Breast epithelium (tissue), 4 donors: ENCODE measurements around the gene JSRP1. TPM values are rescaled to one million over a fixed set of nuclear protein-coding genes. Genes with fewer than 3 reads are reported as not detected.

ENCODE experiments used
- DNase-seq, 2 donors: peaks; one replicate each; pipeline ENCODE4 v3.0.0-alpha.2; 2019; ENCODE audit warnings: low spot score in 2 of 2
- H3K27ac ChIP-seq, 2 donors: fragments of 200-600 bp; sonication (generic) in 1 of 2; one replicate each; pipeline ENCODE4 v1.5.1; 2016 to 2019; ENCODE audit warnings: mild to moderate bottlenecking in 1 of 2
- H3K27me3 ChIP-seq, 2 donors: fragments of 200-600 bp; sonication (generic) in 1 of 2; one replicate each; pipeline versions ENCODE4 v1.5.1 to v1.6.0; 2017 to 2019; ENCODE audit warnings: control low read depth in 1 of 2, mild to moderate bottlenecking in 1 of 2
- H3K36me3 ChIP-seq: fragments of 200-600 bp; one replicate; pipeline ENCODE4 v1.5.1; 2019
- H3K4me1 ChIP-seq, 2 donors: fragments of 200-600 bp; sonication (generic); one replicate each; pipeline ENCODE4 v1.5.1; 2016 to 2019; ENCODE audit warnings: control low read depth in 1 of 2
- H3K4me3 ChIP-seq, 3 donors: fragments of 200-600 bp; sonication (generic); 1 replicate in 2 of 3; 2 replicates in 1 of 3; pipeline ENCODE4 v1.5.1; 2016 to 2019; ENCODE audit warnings: mild to moderate bottlenecking in 3 of 3, moderate library complexity in 2 of 3
- H3K9me3 ChIP-seq, 2 donors: fragments of 200-600 bp; sonication (generic) in 1 of 2; one replicate each; pipeline ENCODE4 v1.5.1; 2016 to 2019; ENCODE audit warnings: control low read depth in 1 of 2
- POLR2A ChIP-seq: fragments of 450-650 bp; IDR thresholded peaks from one replicate; pipeline ENCODE4 v1.6.1; 2016; ENCODE audit warnings: antibody characterized with exemption, mild to moderate bottlenecking, moderate library complexity
- POLR2AphosphoS5 ChIP-seq, 3 donors: sonication (generic); formaldehyde crosslinking; IDR thresholded peaks; one replicate each; pipeline ENCODE4 v1.6.1; 2017; ENCODE audit warnings: antibody characterized with exemption in 3 of 3
- intact Hi-C: fragments of 100-400 bp; cut with DNase I; formaldehyde crosslinking; loops from one replicate; pipeline ENCODE4 v1.15.1; 2023; ENCODE audit warnings: low total_unique reads
- total RNA-seq, 3 donors: library from RNA; depleted of rRNA; stranded (reverse); fragments of >200 nt; gene quantifications; one replicate each; pipeline ENCODE4 v1.1.0, GENCODE V29; 2016
- TF ChIP-seq, protein P1 (sequence below), 3 donors: fragments of 450-650 bp; IDR thresholded peaks; one replicate each; pipeline ENCODE4 v1.5.1; 2016 to 2017; ENCODE audit warnings: antibody characterized with exemption in 3 of 3, mild to moderate bottlenecking in 3 of 3, moderate library complexity in 3 of 3

JSRP1 gene
- total RNA-seq, 3 donors from 2014 or later = 1.0 to 2.3 TPM; not detected in 1

DNA sequence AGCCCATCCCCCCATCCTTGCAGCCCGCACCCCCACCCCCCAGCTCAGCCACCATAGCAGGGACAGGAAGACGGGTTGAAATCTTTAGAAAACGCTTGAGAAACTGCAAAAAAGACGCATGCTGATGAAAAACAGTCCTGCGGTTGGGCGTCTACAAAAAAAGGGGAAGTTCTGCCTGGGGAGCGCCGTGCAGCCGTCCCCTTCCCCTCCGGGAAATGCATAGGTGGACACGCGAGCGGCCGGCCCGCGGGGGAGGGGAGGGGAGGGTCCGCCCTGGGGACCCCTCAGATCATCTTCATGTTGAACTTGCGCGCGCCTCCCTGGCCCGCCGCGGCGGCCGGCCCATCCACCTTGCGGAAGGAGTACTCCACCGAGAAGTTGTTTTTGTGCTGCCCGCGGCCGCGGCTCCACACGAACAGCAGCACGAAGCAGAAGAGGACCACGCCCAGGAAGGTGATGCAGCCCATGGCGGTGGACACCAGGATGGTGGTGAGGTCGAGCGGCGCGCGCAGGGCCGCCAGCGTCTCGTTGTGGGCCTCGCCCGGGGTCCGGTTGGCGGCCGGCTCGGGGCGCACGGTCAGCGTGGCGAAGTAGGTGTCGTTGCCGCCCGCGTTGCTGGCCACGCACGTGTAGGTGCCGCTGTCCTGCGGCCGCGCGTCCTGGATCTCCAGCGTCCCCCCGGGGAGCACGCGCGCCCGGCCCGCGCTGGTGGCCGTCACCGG is 33.7 kb upstream of the JSRP1 start:
- Histone ChIP-seq H3K4me1 (peaks cover 12 to 21% of the 10 kb centered on the region in 2 donors), H3K36me3 (no peaks in the 10 kb centered on the region), H3K27ac (peak overlapping the region in 1 of 2 donors; percentile 5), H3K9me3 (no peaks in the 10 kb centered on the region), H3K4me3 (peak overlapping the region; percentile 32 to 66 (median 45)), H3K27me3 (peaks cover 12 to 43% of the 10 kb centered on the region in 2 donors)
- TF ChIP-seq, protein P1, sequence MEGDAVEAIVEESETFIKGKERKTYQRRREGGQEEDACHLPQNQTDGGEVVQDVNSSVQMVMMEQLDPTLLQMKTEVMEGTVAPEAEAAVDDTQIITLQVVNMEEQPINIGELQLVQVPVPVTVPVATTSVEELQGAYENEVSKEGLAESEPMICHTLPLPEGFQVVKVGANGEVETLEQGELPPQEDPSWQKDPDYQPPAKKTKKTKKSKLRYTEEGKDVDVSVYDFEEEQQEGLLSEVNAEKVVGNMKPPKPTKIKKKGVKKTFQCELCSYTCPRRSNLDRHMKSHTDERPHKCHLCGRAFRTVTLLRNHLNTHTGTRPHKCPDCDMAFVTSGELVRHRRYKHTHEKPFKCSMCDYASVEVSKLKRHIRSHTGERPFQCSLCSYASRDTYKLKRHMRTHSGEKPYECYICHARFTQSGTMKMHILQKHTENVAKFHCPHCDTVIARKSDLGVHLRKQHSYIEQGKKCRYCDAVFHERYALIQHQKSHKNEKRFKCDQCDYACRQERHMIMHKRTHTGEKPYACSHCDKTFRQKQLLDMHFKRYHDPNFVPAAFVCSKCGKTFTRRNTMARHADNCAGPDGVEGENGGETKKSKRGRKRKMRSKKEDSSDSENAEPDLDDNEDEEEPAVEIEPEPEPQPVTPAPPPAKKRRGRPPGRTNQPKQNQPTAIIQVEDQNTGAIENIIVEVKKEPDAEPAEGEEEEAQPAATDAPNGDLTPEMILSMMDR (IDR thresholded peaks at IDR 0.05) = no peak
- TF ChIP-seq POLR2A = no peak
- no peak for TF ChIP-seq POLR2AphosphoS5 (IDR thresholded peaks at IDR 0.05)
- intact Hi-C loops = no loop called here
- no peak for DNase-seq

GRCh38 chr19:2288818-2289713 is 32.8 kb upstream of the JSRP1 start:
- H3K36me3 ChIP-seq = no peaks in the 10 kb centered on the region
- peaks cover 12 to 21% of the 10 kb centered on the region in 2 donors for H3K4me1 ChIP-seq
- H3K27me3 ChIP-seq = peaks cover 12 to 43% of the 10 kb centered on the region in 2 donors
- no peaks in the 10 kb centered on the region for H3K9me3 ChIP-seq
- intact Hi-C loops = no loop called here
- H3K4me3 ChIP-seq = peak overlapping the region; percentile 32 to 66 (median 45)
- TF ChIP-seq POLR2A (no peak), POLR2AphosphoS5 (IDR thresholded peaks at IDR 0.05) (no peak)
- TF ChIP-seq, protein P1 (IDR thresholded peaks at IDR 0.05) = no peak
- H3K27ac ChIP-seq = no peak overlapping the region
- DNase-seq = no peak

GRCh38 chr19:2288338-2288817 is 32.2 kb upstream of the JSRP1 start:
- H3K27me3 ChIP-seq = peaks cover 12 to 43% of the 10 kb centered on the region in 2 donors
- no peak overlapping the region for H3K4me3 ChIP-seq
- intact Hi-C loops = no loop called here
- H3K36me3 ChIP-seq = no peaks in the 10 kb centered on the region
- no peak for DNase-seq
- no peak overlapping the region for H3K27ac ChIP-seq
- H3K4me1 ChIP-seq = peaks cover 12 to 21% of the 10 kb centered on the region in 2 donors
- TF ChIP-seq, protein P1 (IDR thresholded peaks at IDR 0.05) = no peak
- TF ChIP-seq POLR2A (no peak), POLR2AphosphoS5 (IDR thresholded peaks at IDR 0.05) (no peak)
- no peaks in the 10 kb centered on the region for H3K9me3 ChIP-seq

DNA sequence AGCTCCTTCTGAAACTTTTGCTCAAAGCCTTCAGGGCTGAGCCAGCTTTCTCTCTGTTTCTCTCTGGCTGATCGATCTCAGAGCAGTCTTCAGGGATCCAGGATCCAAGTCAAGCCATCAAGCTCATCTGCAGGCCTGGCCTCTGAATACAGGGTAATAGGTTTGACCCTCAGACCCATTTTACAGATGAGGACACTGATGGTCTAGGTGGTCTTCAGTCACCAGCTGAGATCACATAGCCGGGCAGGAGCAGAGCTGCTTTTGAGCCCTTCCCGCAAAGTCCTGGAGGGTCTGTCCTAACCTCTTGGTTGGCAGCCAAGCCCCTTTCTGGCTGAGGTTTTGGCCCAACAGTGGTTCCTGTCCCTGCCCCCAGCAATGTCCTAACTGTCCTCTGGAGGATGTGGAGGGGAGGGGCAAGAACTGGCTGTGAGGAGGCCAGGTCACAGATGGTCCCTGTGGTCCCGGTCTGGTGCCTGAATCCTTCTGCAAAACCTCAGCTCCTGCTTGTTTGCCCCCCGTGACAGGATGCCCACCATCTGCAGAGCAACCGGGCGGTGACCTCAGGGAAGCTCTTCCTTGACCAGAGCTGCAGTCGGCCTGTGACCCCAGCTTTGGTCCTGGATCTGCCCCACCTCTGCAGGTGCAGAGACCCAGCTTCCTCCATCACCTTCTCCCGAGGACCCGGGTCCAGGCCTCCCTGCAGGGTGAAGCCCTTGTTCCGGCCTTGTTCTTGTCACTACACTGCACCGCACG is 31.5 kb upstream of the JSRP1 start:
- intact Hi-C loops = no loop called here
- peaks cover 12 to 21% of the 10 kb centered on the region in 2 donors for H3K4me1 ChIP-seq
- no peak overlapping the region for H3K4me3 ChIP-seq
- H3K36me3 ChIP-seq = no peaks in the 10 kb centered on the region
- TF ChIP-seq POLR2A = no peak
- TF ChIP-seq, protein P1 (IDR thresholded peaks at IDR 0.05) = no peak
- TF ChIP-seq POLR2AphosphoS5 (IDR thresholded peaks at IDR 0.05) = no peak
- H3K27ac ChIP-seq = no peak overlapping the region
- DNase-seq = no peak
- no peaks in the 10 kb centered on the region for H3K9me3 ChIP-seq
- peaks cover 12 to 40% of the 10 kb centered on the region in 2 donors for H3K27me3 ChIP-seq
